ENCODE data around the gene FAM151A. TPM values are rescaled to one million over a fixed set of nuclear protein-coding genes. Genes with fewer than 3 reads are reported as not detected.

Gene FAM151A
- total RNA-seq, 4 donors from 2014 or later, result 1.4 to 28.5 (median 7.1) TPM

- no peaks in the 10 kb centered on the region for H3K27me3 ChIP-seq
Measured at GRCh38 chr1:54663725-54664124, 40.4 kb upstream of the FAM151A start.

GRCh38 chr1:54658164-54658913 lies 35.0 kb upstream of the FAM151A start:
- no peak for TF ChIP-seq CTCF (IDR thresholded peaks at IDR 0.05)
- TF ChIP-seq POLR2A (IDR thresholded peaks at IDR 0.05), result no peak
- TF ChIP-seq POLR2AphosphoS5 (IDR thresholded peaks at IDR 0.05), result no peak
- TF ChIP-seq EP300 (IDR thresholded peaks at IDR 0.05; ENCODE audit: low read depth), result no peak
- Histone ChIP-seq H3K4me1 (no peaks in the 10 kb centered on the region), H3K9me3 (peaks cover 5% of the 10 kb centered on the region in 2 donors), H3K27me3 (no peaks in the 10 kb centered on the region), H3K27ac (no peak overlapping the region), H3K36me3 (peaks cover 0 to 14% (median 0%) of the 10 kb centered on the region in 4 donors), H3K4me3 (no peak overlapping the region)
- no peak for DNase-seq
- WGBS, 2 donors (ENCODE audit: low coverage in 1 of 2), result 78 to 84% methylated on average over 1 to 2 of the region's 2 CpGs
- intact Hi-C loops (cut with DNase I; ENCODE audit: low total_unique reads) (no loop called here), in situ Hi-C loops (cut with MboI; ENCODE audit: low pct_ligation_motif_present in 1 of 4, low pct_unique_long_range_greater_than_20kb in 1 of 4, low sequenced_read_pairs in 3 of 4) (no loop called here)

More at GRCh38 chr1:54663725-54664124, 40.4 kb upstream of the FAM151A start:
- TF ChIP-seq POLR2A (IDR thresholded peaks at IDR 0.05) (no peak), POLR2AphosphoS5 (IDR thresholded peaks at IDR 0.05) (no peak), EP300 (IDR thresholded peaks at IDR 0.05; ENCODE audit: low read depth) (no peak), CTCF (IDR thresholded peaks at IDR 0.05) (no peak)
- in situ Hi-C loops (cut with MboI; ENCODE audit: low pct_ligation_motif_present in 1 of 4, low pct_unique_long_range_greater_than_20kb in 1 of 4, low sequenced_read_pairs in 3 of 4), result loop anchor here in 1 of 4 donors (10.0 kb wide), 1 partner anchor 151 kb away; no protein-coding TSS in a partner anchor
- no peak for DNase-seq
- no peaks in the 10 kb centered on the region for H3K4me1 ChIP-seq
- no peak overlapping the region for H3K27ac ChIP-seq
- H3K36me3 ChIP-seq, result peaks cover 0 to 6% (median 0%) of the 10 kb centered on the region in 4 donors
- H3K4me3 ChIP-seq, result no peak overlapping the region
- no peaks in the 10 kb centered on the region for H3K9me3 ChIP-seq
- WGBS, 2 donors (ENCODE audit: low coverage in 1 of 2), result 71 to 86% methylated on average over 1 to 4 of the region's 4 CpGs
- intact Hi-C loops (cut with DNase I; ENCODE audit: low total_unique reads), result no loop called here

- no peak for TF ChIP-seq EP300 (IDR thresholded peaks at IDR 0.05; ENCODE audit: low read depth)
- TF ChIP-seq CTCF (IDR thresholded peaks at IDR 0.05), result no peak
- TF ChIP-seq POLR2A (IDR thresholded peaks at IDR 0.05), result no peak
- TF ChIP-seq POLR2AphosphoS5 (IDR thresholded peaks at IDR 0.05), result no peak
- no peak for DNase-seq
- intact Hi-C loops (cut with DNase I; ENCODE audit: low total_unique reads), result no loop called here
Measured at GRCh38 chr1:54653036-54653435, 29.7 kb upstream of the FAM151A start.

GRCh38 chr1:54652168-54652567 lies 28.8 kb upstream of the FAM151A start:
- in situ Hi-C loops (cut with MboI; ENCODE audit: low pct_ligation_motif_present in 1 of 4, low pct_unique_long_range_greater_than_20kb in 1 of 4, low sequenced_read_pairs in 3 of 4) (no loop called here), intact Hi-C loops (cut with DNase I; ENCODE audit: low total_unique reads) (no loop called here)
- Histone ChIP-seq H3K9me3 (no peaks in the 10 kb centered on the region), H3K4me1 (peaks cover 9 to 42% (median 28%) of the 10 kb centered on the region in 4 donors), H3K4me3 (no peak overlapping the region), H3K36me3 (no peaks in the 10 kb centered on the region), H3K27me3 (no peaks in the 10 kb centered on the region), H3K27ac (no peak overlapping the region)
- no peak for DNase-seq
- no peak for TF ChIP-seq CTCF (IDR thresholded peaks at IDR 0.05)
- no peak for TF ChIP-seq EP300 (IDR thresholded peaks at IDR 0.05; ENCODE audit: low read depth)
- no peak for TF ChIP-seq POLR2A (IDR thresholded peaks at IDR 0.05)
- TF ChIP-seq POLR2AphosphoS5 (IDR thresholded peaks at IDR 0.05), result no peak

More at GRCh38 chr1:54653036-54653435, 29.7 kb upstream of the FAM151A start:
- in situ Hi-C loops (cut with MboI; ENCODE audit: low pct_ligation_motif_present in 1 of 4, low pct_unique_long_range_greater_than_20kb in 1 of 4, low sequenced_read_pairs in 3 of 4), result no loop called here
- 73% methylated on average over 4 of the region's 4 CpGs; no CpG with 5 or more reads in 1 of the 2 donors for WGBS, 2 donors (ENCODE audit: low coverage in 1 of 2)
- Histone ChIP-seq H3K4me3 (no peak overlapping the region), H3K4me1 (peaks cover 9 to 39% (median 27%) of the 10 kb centered on the region in 4 donors), H3K9me3 (peaks cover 2 to 3% of the 10 kb centered on the region in 2 donors), H3K36me3 (peaks cover 0 to 2% (median 0%) of the 10 kb centered on the region in 4 donors), H3K27me3 (no peaks in the 10 kb centered on the region), H3K27ac (no peak overlapping the region)

Measured in transverse colon (tissue), 4 donors.